HEK293T (cell line): ENCODE measurements around the gene C11orf21.

ENCODE experiments used
- CTBP1 ChIP-seq: fragments of 450-650 bp; IDR thresholded peaks from 2 replicates; pipeline ENCODE4 v1.6.1; 2016; ENCODE audit warnings: borderline replicate concordance
- ELF4 ChIP-seq: fragments of 450-650 bp; IDR thresholded peaks from 2 replicates; pipeline ENCODE4 v1.6.1; 2017; ENCODE audit warnings: antibody characterized with exemption
- FOXA1 ChIP-seq: fragments of 450-650 bp; IDR thresholded peaks from 2 replicates; pipeline ENCODE4 v1.6.1; 2016; ENCODE audit warnings: mild to moderate bottlenecking
- FOXK2 ChIP-seq: fragments of 450-650 bp; IDR thresholded peaks from 2 replicates; pipeline ENCODE4 v1.6.1; 2016; ENCODE audit warnings: mild to moderate bottlenecking
- FOXM1 ChIP-seq: fragments of 450-650 bp; IDR thresholded peaks from 2 replicates; pipeline ENCODE4 v1.6.1; 2017; ENCODE audit warnings: mild to moderate bottlenecking, borderline replicate concordance
- HDGF ChIP-seq: fragments of 450-650 bp; IDR thresholded peaks from 2 replicates; pipeline ENCODE4 v1.6.1; 2017; ENCODE audit warnings: antibody characterized with exemption, borderline replicate concordance
- SP1 ChIP-seq: fragments of 450-650 bp; IDR thresholded peaks from 2 replicates; pipeline ENCODE4 v1.6.1; 2017
- SUZ12 ChIP-seq: fragments of 450-650 bp; IDR thresholded peaks from 2 replicates; pipeline ENCODE4 v1.6.1; 2016; ENCODE audit warnings: mild to moderate bottlenecking
- TARDBP ChIP-seq: fragments of 450-650 bp; IDR thresholded peaks from 2 replicates; pipeline ENCODE4 v1.6.1; 2016

- TF ChIP-seq SP1 (no peak), SUZ12 (no peak), CTBP1 (no peak), FOXA1 (no peak), HDGF (no peak), TARDBP (no peak), ELF4 (no peak), FOXM1 (no peak), FOXK2 (no peak)
These were observed 52.4 kb downstream of the C11orf21 start for GRCh38 chr11:2249189-2249916.
